B cell (primary cell): ENCODE results near the gene LRCH1. TPM values are rescaled to one million over a fixed set of nuclear protein-coding genes. Genes with fewer than 3 reads are reported as not detected.

Experiments used
- ATAC-seq: fragments of 200-7000 bp; cut with Tn5 transposase; one replicate; pipeline ENCODE4 v1.10.0; 2021; ENCODE audit warnings: low read depth, mild to moderate bottlenecking, moderate number of reproducible peaks, moderate library complexity
- CTCF ChIA-PET: fragments of 350-600 bp; sonication (Branson Sonifier 250); formaldehyde crosslinking; loops from one replicate; lab custom pipeline; 2021; ENCODE audit warnings: antibody characterized with exemption, inconsistent platforms; lab: Charles Lee
- POLR2A ChIA-PET: fragments of 350-600 bp; sonication (Branson Sonifier 250); formaldehyde crosslinking; loops from one replicate; lab custom pipeline; 2021; ENCODE audit warnings: antibody characterized with exemption; lab: Charles Lee
- DNase-seq: peaks from one replicate; pipeline ENCODE4 v3.0.0; 2013
- H2AFZ ChIP-seq: 2 replicates; pipeline ENCODE4 v1.6.1; 2012; ENCODE audit warnings: mild to moderate bottlenecking, low read depth, low read length; ENCODE audit not compliant: insufficient read depth, poor library complexity, severe bottlenecking
- H3K27ac ChIP-seq, 2 donors: 1 replicate in 1 of 2; 2 replicates in 1 of 2; pipeline ENCODE4 v1.5.1; 2012 to 2013; ENCODE audit warnings: low read length in 2 of 2, mild to moderate bottlenecking in 2 of 2, moderate library complexity in 1 of 2
- H3K27me3 ChIP-seq, 4 experiments: fragments of 200-600 bp in 1 of 4; sonication (generic) in 1 of 4; replicated peaks in 1 of 4; 1 replicate in 2 of 4; 2 replicates in 2 of 4; pipeline versions ENCODE4 v1.6.1 to v1.7.0; 2013 to 2016; ENCODE audit warnings: low read length in 3 of 4, mild to moderate bottlenecking in 2 of 4, mixed read lengths in 1 of 4, moderate library complexity in 1 of 4; ENCODE audit not compliant: insufficient read depth in 4 of 4, control insufficient read depth in 3 of 4; ENCODE audit errors: control extremely low read depth in 1 of 4
- H3K36me3 ChIP-seq, 2 experiments: replicated peaks in 1 of 2; 1 replicate in 1 of 2; 2 replicates in 1 of 2; pipeline versions ENCODE4 v1.6.1 to v1.7.1; 2013; ENCODE audit warnings: low read length in 1 of 2; ENCODE audit not compliant: insufficient read depth in 2 of 2, control insufficient read depth in 1 of 2; ENCODE audit errors: control extremely low read depth in 1 of 2, extremely low read depth in 1 of 2
- H3K4me1 ChIP-seq, 2 donors: fragments of 200-600 bp in 1 of 2; sonication (generic) in 1 of 2; 1 replicate in 1 of 2; 2 replicates in 1 of 2; pipeline versions ENCODE4 v1.5.1 to v1.6.1; 2013 to 2017; ENCODE audit warnings: low read length in 2 of 2; ENCODE audit not compliant: control insufficient read depth in 2 of 2, insufficient read depth in 2 of 2
- H3K4me2 ChIP-seq: replicated peaks from 2 replicates; pipeline ENCODE3; 2012; ENCODE audit warnings: mild to moderate bottlenecking, low read depth, low read length; ENCODE audit not compliant: poor library complexity, severe bottlenecking
- H3K4me3 ChIP-seq, 5 experiments: fragments of 200-600 bp in 1 of 5; sonication (generic) in 1 of 5; 1 replicate in 3 of 5; 2 replicates in 2 of 5; pipeline versions ENCODE4 v1.5.1 to v1.7.0; 2011 to 2016; ENCODE audit warnings: low read length in 4 of 5, mild to moderate bottlenecking in 4 of 5, low read depth in 2 of 5, control low read depth in 1 of 5, moderate library complexity in 1 of 5; ENCODE audit not compliant: insufficient read depth in 1 of 5; ENCODE audit errors: control extremely low read depth in 1 of 5, extremely low read depth in 1 of 5
- H3K79me2 ChIP-seq: fragments of 200-600 bp; sonication (generic); one replicate; pipeline ENCODE4 v1.6.0; 2016; ENCODE audit warnings: low read length; ENCODE audit not compliant: control insufficient read depth, insufficient read depth
- H3K9ac ChIP-seq: fragments of 200-600 bp; sonication (generic); 2 replicates; pipeline ENCODE4 v1.6.1; 2017; ENCODE audit warnings: mild to moderate bottlenecking, low read length, moderate library complexity
- H3K9me3 ChIP-seq, 3 donors: one replicate each; pipeline versions ENCODE4 v1.6.1 to v1.7.1; 2013; ENCODE audit warnings: low read length in 2 of 3; ENCODE audit not compliant: control insufficient read depth in 2 of 3, insufficient read depth in 1 of 3; ENCODE audit errors: control extremely low read depth in 1 of 3
- H4K20me1 ChIP-seq: 2 replicates; pipeline ENCODE4 v1.6.0; 2012; ENCODE audit warnings: mild to moderate bottlenecking, low read length; ENCODE audit not compliant: insufficient read depth, control insufficient read depth, poor library complexity, severe bottlenecking
- H3K27ac Mint-ChIP-seq: one replicate; pipeline ENCODE4 v1.8.0; 2021; ENCODE audit warnings: mixed read lengths
- H3K27me3 Mint-ChIP-seq: one replicate; pipeline ENCODE4 v1.8.0; 2021; ENCODE audit warnings: mixed read lengths
- H3K4me1 Mint-ChIP-seq: one replicate; pipeline ENCODE4 v1.8.0; 2021; ENCODE audit warnings: mixed read lengths
- H3K4me3 Mint-ChIP-seq: one replicate; pipeline ENCODE4 v1.8.0; 2021; ENCODE audit warnings: mixed read lengths
- H3K9me3 Mint-ChIP-seq: one replicate; pipeline ENCODE4 v1.8.0; 2022; ENCODE audit warnings: mixed read lengths; ENCODE audit not compliant: insufficient read depth
- EZH2 ChIP-seq: IDR thresholded peaks from 2 replicates; pipeline ENCODE4 v1.6.1; 2012; ENCODE audit warnings: borderline replicate concordance, low read depth, mild to moderate bottlenecking, moderate library complexity, low read length; ENCODE audit not compliant: insufficient read depth, poor library complexity, severe bottlenecking
- WGBS: methylation state at CpG from one replicate; pipeline ENCODE4 v1.1.5; 2013; ENCODE audit warnings: missing lambda C conversion rate; ENCODE audit not compliant: insufficient coverage; 5-methylcytosine and 5-hydroxymethylcytosine counted together
- intact Hi-C: fragments of 100-400 bp; cut with micrococcal nuclease; formaldehyde crosslinking; loops from one replicate; pipeline ENCODE4 v1.10.0; 2022
- polyA plus RNA-seq: library from polyadenylated mRNA; depleted of rRNA; stranded (reverse); fragments of >200 nt; gene quantifications from 2 replicates; pipeline ENCODE4 v1.2.3, GENCODE V29; 2012
- total RNA-seq, 2 donors: library from RNA; stranded (reverse); fragments of 120-200 nt in 1 of 2; gene quantifications; 1 replicate in 1 of 2; 2 replicates in 1 of 2; pipeline versions ENCODE4 v1.2.3 to v1.2.4, GENCODE V29; 2013 to 2022
- TF ChIP-seq, protein P1 (sequence below): fragments of 200-600 bp; IDR thresholded peaks from one replicate; pipeline ENCODE4 v1.8.0; 2022; ENCODE audit warnings: antibody characterized with exemption, mild to moderate bottlenecking

Gene LRCH1
- total and polyA plus RNA-seq, 2 donors (not counting 1 experiment from before 2014, with no cell fraction given): 13.0 to 50.3 TPM

DNA sequence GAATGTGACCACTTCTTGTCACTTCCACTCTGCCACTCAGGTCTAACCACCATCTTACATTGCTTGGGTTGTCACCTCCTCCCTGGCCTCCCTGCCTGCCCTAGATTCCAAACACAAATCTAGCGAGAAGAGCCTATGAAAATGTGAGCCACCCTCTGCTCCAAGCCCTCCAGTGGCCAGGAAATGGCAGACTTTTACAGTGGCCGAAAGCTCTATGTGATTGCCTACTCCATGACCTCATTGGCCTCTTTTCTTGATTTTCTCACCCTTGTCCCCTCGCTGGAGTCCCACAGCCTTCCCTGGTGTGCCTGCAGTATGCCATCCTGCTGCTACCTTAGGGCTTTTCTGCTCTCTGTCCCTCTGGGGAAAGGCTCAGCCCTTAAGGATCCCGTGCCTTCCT lies 84.2 kb downstream of the LRCH1 start:
- peaks cover 22 to 28% of the 10 kb centered on the region in 2 donors for H3K4me1 ChIP-seq
- no peak overlapping the region for H3K27ac ChIP-seq
- intact Hi-C loops: no loop called here
- H3K4me3 Mint-ChIP-seq: no peak overlapping the region
- no peak overlapping the region for H3K27ac Mint-ChIP-seq
- no peaks in the 10 kb centered on the region for H3K36me3 ChIP-seq
- ChIA-PET CTCF (interaction anchor here (1.0 to 1.5 kb wide), 2 partner anchors 16 to 86 kb away, joined by 3 to 9 read pairs; no protein-coding TSS in a partner anchor), POLR2A (no interaction called here)
- peaks cover 43% of the 10 kb centered on the region for H4K20me1 ChIP-seq
- H3K27me3 Mint-ChIP-seq: no peaks in the 10 kb centered on the region
- no peak overlapping the region for H2AFZ ChIP-seq
- no peak overlapping the region for H3K4me3 ChIP-seq
- H3K9me3 ChIP-seq: no peaks in the 10 kb centered on the region
- H3K4me2 ChIP-seq: no peak overlapping the region
- H3K4me1 Mint-ChIP-seq: peaks cover 79% of the 10 kb centered on the region
- TF ChIP-seq EZH2: no peak
- TF ChIP-seq, protein P1, sequence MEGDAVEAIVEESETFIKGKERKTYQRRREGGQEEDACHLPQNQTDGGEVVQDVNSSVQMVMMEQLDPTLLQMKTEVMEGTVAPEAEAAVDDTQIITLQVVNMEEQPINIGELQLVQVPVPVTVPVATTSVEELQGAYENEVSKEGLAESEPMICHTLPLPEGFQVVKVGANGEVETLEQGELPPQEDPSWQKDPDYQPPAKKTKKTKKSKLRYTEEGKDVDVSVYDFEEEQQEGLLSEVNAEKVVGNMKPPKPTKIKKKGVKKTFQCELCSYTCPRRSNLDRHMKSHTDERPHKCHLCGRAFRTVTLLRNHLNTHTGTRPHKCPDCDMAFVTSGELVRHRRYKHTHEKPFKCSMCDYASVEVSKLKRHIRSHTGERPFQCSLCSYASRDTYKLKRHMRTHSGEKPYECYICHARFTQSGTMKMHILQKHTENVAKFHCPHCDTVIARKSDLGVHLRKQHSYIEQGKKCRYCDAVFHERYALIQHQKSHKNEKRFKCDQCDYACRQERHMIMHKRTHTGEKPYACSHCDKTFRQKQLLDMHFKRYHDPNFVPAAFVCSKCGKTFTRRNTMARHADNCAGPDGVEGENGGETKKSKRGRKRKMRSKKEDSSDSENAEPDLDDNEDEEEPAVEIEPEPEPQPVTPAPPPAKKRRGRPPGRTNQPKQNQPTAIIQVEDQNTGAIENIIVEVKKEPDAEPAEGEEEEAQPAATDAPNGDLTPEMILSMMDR: no peak
- 95% methylated on average over 4 of the region's 4 CpGs for WGBS
- H3K9ac ChIP-seq: no peak overlapping the region
- no peaks in the 10 kb centered on the region for H3K27me3 ChIP-seq
- H3K9me3 Mint-ChIP-seq: no peaks in the 10 kb centered on the region
- H3K79me2 ChIP-seq: peaks cover 100% of the 10 kb centered on the region
- ATAC-seq (no peak), DNase-seq (no peak)

DNA sequence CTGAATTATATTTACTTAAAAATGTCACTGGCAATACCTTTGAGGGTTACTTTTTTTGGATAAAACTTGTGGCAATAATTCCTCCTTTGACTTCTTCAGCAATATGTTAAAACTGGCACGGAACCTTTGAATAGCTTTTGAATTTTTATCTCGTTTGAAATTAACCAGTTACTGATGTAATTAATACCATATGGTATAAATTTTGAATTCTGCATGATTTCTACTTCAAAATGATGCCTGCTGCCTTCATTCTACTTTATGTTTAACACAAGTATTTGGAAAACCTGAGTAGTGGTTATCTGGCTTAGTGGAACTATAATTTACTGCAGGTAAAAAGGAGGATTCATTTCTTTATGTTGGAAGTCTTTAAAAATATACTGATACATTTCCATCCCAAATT lies 85.3 kb downstream of the LRCH1 start:
- Histone ChIP-seq H2AFZ (no peak overlapping the region), H3K27me3 (no peaks in the 10 kb centered on the region), H3K4me2 (no peak overlapping the region), H3K27ac (no peak overlapping the region), H3K36me3 (no peaks in the 10 kb centered on the region), H3K4me1 (peaks cover 20 to 29% of the 10 kb centered on the region in 2 donors), H4K20me1 (peaks cover 46% of the 10 kb centered on the region), H3K79me2 (peaks cover 100% of the 10 kb centered on the region), H3K9ac (no peak overlapping the region), H3K9me3 (no peaks in the 10 kb centered on the region), H3K4me3 (no peak overlapping the region)
- Mint-ChIP-seq H3K4me3 (no peak overlapping the region), H3K27me3 (no peaks in the 10 kb centered on the region), H3K4me1 (peaks cover 81% of the 10 kb centered on the region), H3K27ac (no peak overlapping the region), H3K9me3 (no peaks in the 10 kb centered on the region)
- ATAC-seq: no peak
- intact Hi-C loops: no loop called here
- no CpG with 5 or more reads among the region's 2 CpGs for WGBS
- no peak for DNase-seq
- TF ChIP-seq, protein P1: no peak
- no peak for TF ChIP-seq EZH2
- CTCF ChIA-PET: interaction anchor here (0.6 to 1.5 kb wide), 4 partner anchors 17 to 144 kb away, joined by 3 to 9 read pairs (median 3); no protein-coding TSS in a partner anchor
- POLR2A ChIA-PET: no interaction called here
